OCI-LY7 (cell line): Measurements from ENCODE around the gene PADI6. TPM values are rescaled to one million over a fixed set of nuclear protein-coding genes. Genes with fewer than 3 reads are reported as not detected.

ENCODE experiments used
- BruUV-seq: library from RNA; stranded (reverse); fragments of 400-500 nt; replicated peaks from 2 replicates; lab custom pipeline; 2021; lab: Mats Ljungman, UMichigan
- CTCF ChIA-PET: fragments of 300-600 bp; sonication (Branson Sonifier 250); formaldehyde crosslinking; loops from one replicate; lab custom pipeline; 2022; ENCODE audit warnings: antibody characterized with exemption; ENCODE audit not compliant: unreplicated experiment; lab: Charles Lee
- POLR2A ChIA-PET: fragments of 300-600 bp; sonication (Branson Sonifier 250); formaldehyde crosslinking; loops from one replicate; lab custom pipeline; 2022; ENCODE audit warnings: antibody characterized with exemption; lab: Charles Lee
- DNase-seq: peaks from one replicate; pipeline ENCODE4 v3.0.0-alpha.2; 2015; ENCODE audit warnings: low spot score
- H2AFZ ChIP-seq: fragments of 200-600 bp; sonication (generic), shearing (Covaris generic); 2 replicates; pipeline ENCODE4 v1.6.1; 2014; ENCODE audit warnings: mild to moderate bottlenecking, antibody characterized with exemption, low read length, moderate library complexity
- H3K27ac ChIP-seq: fragments of 200-600 bp; sonication (generic); 2 replicates; pipeline ENCODE4 v1.5.1; 2014; ENCODE audit warnings: mixed run types, low read depth, mild to moderate bottlenecking, moderate library complexity, low read length, inconsistent platforms; ENCODE audit not compliant: poor library complexity, severe bottlenecking
- H3K36me3 ChIP-seq: fragments of 200-600 bp; sonication (generic); 2 replicates; pipeline ENCODE4 v1.6.1; 2014; ENCODE audit warnings: mild to moderate bottlenecking, antibody characterized with exemption, low read length, moderate library complexity, mixed read lengths; ENCODE audit not compliant: insufficient read depth
- H3K4me1 ChIP-seq: fragments of 200-600 bp; sonication (generic); 2 replicates; pipeline ENCODE4 v1.5.1; 2014; ENCODE audit warnings: mild to moderate bottlenecking, low read length; ENCODE audit not compliant: insufficient read depth, poor library complexity, severe bottlenecking
- H3K4me2 ChIP-seq: fragments of 200-600 bp; sonication (generic); 2 replicates; pipeline ENCODE4 v1.6.1; 2014; ENCODE audit warnings: mild to moderate bottlenecking, low read length
- H3K4me3 ChIP-seq: fragments of 200-600 bp; sonication (generic); 2 replicates; pipeline ENCODE4 v1.5.1; 2014; ENCODE audit warnings: mild to moderate bottlenecking, low read depth, low read length; ENCODE audit not compliant: poor library complexity, severe bottlenecking
- H3K79me2 ChIP-seq: fragments of 200-600 bp; sonication (generic); 2 replicates; pipeline ENCODE4 v1.6.1; 2016; ENCODE audit warnings: low read depth, mild to moderate bottlenecking, low read length, moderate library complexity, mixed read lengths; ENCODE audit not compliant: insufficient read depth
- H3K9me2 ChIP-seq: fragments of 200-600 bp; sonication (generic); 2 replicates; pipeline ENCODE4 v1.6.1; 2016; ENCODE audit warnings: mild to moderate bottlenecking, low read length, mixed read lengths; ENCODE audit not compliant: insufficient read depth
- H3K9me3 ChIP-seq: fragments of 200-600 bp; sonication (generic); 2 replicates; pipeline ENCODE4 v1.6.1; 2014; ENCODE audit warnings: mild to moderate bottlenecking, mixed run types, low read length, mixed read lengths
- H4K20me1 ChIP-seq: fragments of 200-600 bp; sonication (generic); 2 replicates; pipeline ENCODE4 v1.6.1; 2014; ENCODE audit warnings: mild to moderate bottlenecking, antibody characterized with exemption, low read length, moderate library complexity, mixed read lengths; ENCODE audit not compliant: insufficient read depth
- EZH2phosphoT487 ChIP-seq: fragments of 200-600 bp; sonication (generic); IDR thresholded peaks from 2 replicates; pipeline ENCODE4 v1.6.1; 2018; ENCODE audit warnings: low read depth, borderline replicate concordance, mild to moderate bottlenecking, mixed run types, antibody characterized with exemption, low read length, moderate library complexity, mixed read lengths
- intact Hi-C: fragments of 100-400 bp; cut with micrococcal nuclease; formaldehyde crosslinking; loops from one replicate; pipeline ENCODE4 v1.10.0; 2022; ENCODE audit not compliant: unreplicated experiment
- total RNA-seq, 2 experiments: library from RNA; depleted of rRNA in 1 of 2; stranded (reverse); fragments of >200 nt in 1 of 2; shearing (Covaris generic) in 1 of 2; gene quantifications; 2 replicates each; pipeline ENCODE4 v1.2.3, GENCODE V29; 2014 to 2022
- TF ChIP-seq, protein P1 (sequence below): fragments of 200-600 bp; sonication (generic); conservative IDR thresholded peaks from 2 replicates; pipeline ENCODE4 v1.5.1; 2014; ENCODE audit warnings: mild to moderate bottlenecking, antibody characterized with exemption, low read length, moderate library complexity, mixed read lengths

Gene PADI6
- total RNA-seq, 2 experiments from 2014 or later = not detected

DNA sequence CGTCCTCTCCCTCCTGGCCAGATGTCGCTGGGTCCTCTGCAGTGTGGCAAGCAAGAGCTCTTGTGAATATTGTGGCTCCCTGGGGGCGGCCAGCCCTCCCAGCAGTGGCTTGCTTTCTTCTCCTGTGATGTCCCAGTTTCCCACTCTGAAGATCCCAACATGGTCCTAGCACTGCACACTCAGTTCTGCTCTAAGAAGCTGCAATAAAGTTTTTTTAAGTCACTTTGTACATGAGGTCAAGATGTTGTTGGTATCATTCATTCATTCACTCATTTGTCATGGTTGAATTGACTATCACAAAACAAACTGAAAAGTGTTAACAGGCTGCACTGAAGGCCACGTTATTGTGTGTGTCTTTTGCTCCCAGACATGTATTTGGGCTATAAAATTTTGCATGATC, 8.2 kb upstream of the PADI6 start:
- H3K27ac ChIP-seq = no peak overlapping the region
- CTCF ChIA-PET = no interaction called here
- POLR2A ChIA-PET = no interaction called here
- no peaks in the 10 kb centered on the region for H3K9me2 ChIP-seq
- H3K36me3 ChIP-seq = no peaks in the 10 kb centered on the region
- no TSS peak for BruUV-seq
- no peaks in the 10 kb centered on the region for H3K79me2 ChIP-seq
- H3K9me3 ChIP-seq = no peaks in the 10 kb centered on the region; the same call in 1 of the 2 replicates
- H2AFZ ChIP-seq = no peak overlapping the region
- intact Hi-C loops = no loop called here
- H3K4me2 ChIP-seq = no peak overlapping the region
- no peak for TF ChIP-seq EZH2phosphoT487
- TF ChIP-seq, protein P1, sequence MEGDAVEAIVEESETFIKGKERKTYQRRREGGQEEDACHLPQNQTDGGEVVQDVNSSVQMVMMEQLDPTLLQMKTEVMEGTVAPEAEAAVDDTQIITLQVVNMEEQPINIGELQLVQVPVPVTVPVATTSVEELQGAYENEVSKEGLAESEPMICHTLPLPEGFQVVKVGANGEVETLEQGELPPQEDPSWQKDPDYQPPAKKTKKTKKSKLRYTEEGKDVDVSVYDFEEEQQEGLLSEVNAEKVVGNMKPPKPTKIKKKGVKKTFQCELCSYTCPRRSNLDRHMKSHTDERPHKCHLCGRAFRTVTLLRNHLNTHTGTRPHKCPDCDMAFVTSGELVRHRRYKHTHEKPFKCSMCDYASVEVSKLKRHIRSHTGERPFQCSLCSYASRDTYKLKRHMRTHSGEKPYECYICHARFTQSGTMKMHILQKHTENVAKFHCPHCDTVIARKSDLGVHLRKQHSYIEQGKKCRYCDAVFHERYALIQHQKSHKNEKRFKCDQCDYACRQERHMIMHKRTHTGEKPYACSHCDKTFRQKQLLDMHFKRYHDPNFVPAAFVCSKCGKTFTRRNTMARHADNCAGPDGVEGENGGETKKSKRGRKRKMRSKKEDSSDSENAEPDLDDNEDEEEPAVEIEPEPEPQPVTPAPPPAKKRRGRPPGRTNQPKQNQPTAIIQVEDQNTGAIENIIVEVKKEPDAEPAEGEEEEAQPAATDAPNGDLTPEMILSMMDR = no peak
- H4K20me1 ChIP-seq = no peaks in the 10 kb centered on the region
- no peak overlapping the region for H3K4me3 ChIP-seq
- H3K4me1 ChIP-seq = no peaks in the 10 kb centered on the region
- DNase-seq = no peak

DNA sequence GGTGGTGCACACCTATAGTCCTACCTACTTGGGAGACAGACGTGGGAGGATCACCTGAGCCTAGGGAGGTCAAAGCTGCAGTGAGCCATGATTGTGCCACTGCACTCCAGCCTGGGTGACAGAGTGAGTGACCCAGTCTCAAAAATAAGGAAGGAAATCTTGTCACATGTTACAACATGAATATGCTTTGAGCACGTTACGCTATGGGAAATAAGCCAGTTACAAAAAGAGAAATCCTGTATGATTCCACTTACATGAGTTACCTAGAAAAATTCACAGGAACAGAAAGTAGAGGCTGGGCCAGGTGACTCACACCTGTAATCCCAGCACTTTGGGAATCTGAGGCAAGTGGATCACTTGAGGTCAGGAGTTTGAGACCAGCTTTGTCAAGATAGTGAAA, 6.7 kb upstream of the PADI6 start:
- Histone ChIP-seq H3K4me2 (no peak overlapping the region), H3K4me3 (no peak overlapping the region), H3K36me3 (no peaks in the 10 kb centered on the region), H3K4me1 (no peaks in the 10 kb centered on the region), H2AFZ (no peak overlapping the region), H3K27ac (no peak overlapping the region), H3K9me3 (no peaks in the 10 kb centered on the region; the same call in 1 of the 2 replicates), H4K20me1 (no peaks in the 10 kb centered on the region), H3K9me2 (no peaks in the 10 kb centered on the region), H3K79me2 (no peaks in the 10 kb centered on the region)
- intact Hi-C loops = no loop called here
- TF ChIP-seq, protein P1 = no peak
- TF ChIP-seq EZH2phosphoT487 = no peak
- POLR2A ChIA-PET = interaction anchor here (0.7 kb wide), 1 partner anchor 9 kb away, joined by 3 read pairs; no protein-coding TSS in a partner anchor
- DNase-seq = no peak
- CTCF ChIA-PET = no interaction called here
- BruUV-seq = no TSS peak

DNA sequence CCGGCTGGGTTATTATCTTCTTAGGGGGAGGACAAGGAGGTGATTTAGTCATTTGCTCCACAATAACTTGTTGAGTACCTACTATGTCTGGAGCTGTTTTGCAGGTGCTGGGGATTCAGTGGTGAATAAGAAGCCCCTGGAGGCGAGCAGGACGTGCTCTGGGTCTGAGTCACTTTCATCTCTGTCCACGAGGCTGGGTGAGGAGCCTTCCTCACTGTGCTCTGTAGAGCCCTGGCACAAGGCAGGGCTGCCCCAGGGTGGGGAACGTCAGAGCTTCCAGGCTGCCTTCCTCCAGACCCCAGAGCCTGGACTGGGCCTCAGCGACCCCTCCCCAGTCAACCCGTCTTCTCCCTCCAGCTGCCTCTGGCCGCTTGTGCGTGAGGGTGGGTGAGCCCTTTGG, 2.5 kb upstream of the PADI6 start:
- H3K4me1 ChIP-seq = no peaks in the 10 kb centered on the region
- H3K9me3 ChIP-seq = no peaks in the 10 kb centered on the region; the same call in 1 of the 2 replicates
- POLR2A ChIA-PET = no interaction called here
- no peak overlapping the region for H3K27ac ChIP-seq
- no peak for DNase-seq
- intact Hi-C loops = no loop called here
- TF ChIP-seq, protein P1 = no peak
- no peak for TF ChIP-seq EZH2phosphoT487
- H2AFZ ChIP-seq = no peak overlapping the region
- H3K79me2 ChIP-seq = no peaks in the 10 kb centered on the region
- no peaks in the 10 kb centered on the region for H3K36me3 ChIP-seq
- no peaks in the 10 kb centered on the region for H4K20me1 ChIP-seq
- no TSS peak for BruUV-seq
- H3K4me2 ChIP-seq = no peak overlapping the region
- H3K4me3 ChIP-seq = no peak overlapping the region
- no peaks in the 10 kb centered on the region for H3K9me2 ChIP-seq
- CTCF ChIA-PET = no interaction called here
